CD8-positive, alpha-beta memory T cell (primary cell): ENCODE measurements around the gene GNA14. TPM values are rescaled to one million over a fixed set of nuclear protein-coding genes. Genes with fewer than 3 reads are reported as not detected.

Experiments used
- CTCF ChIA-PET: fragments of 350-600 bp; sonication (Branson Sonifier 250); formaldehyde crosslinking; loops from one replicate; lab custom pipeline; 2021; ENCODE audit warnings: antibody characterized with exemption; lab: Charles Lee
- POLR2A ChIA-PET: fragments of 350-600 bp; sonication (Branson Sonifier 250); formaldehyde crosslinking; loops from one replicate; lab custom pipeline; 2021; ENCODE audit warnings: antibody characterized with exemption; lab: Charles Lee
- DNase-seq, 5 donors: peaks; one replicate each; pipeline versions ENCODE4 v3.0.0 to v3.0.0-alpha.2; 2020 to 2022; ENCODE audit warnings: mixed read lengths in 1 of 5
- H3K27ac ChIP-seq: one replicate; pipeline ENCODE4 v1.7.0; 2013; ENCODE audit warnings: low read depth, mild to moderate bottlenecking, low read length, moderate library complexity
- H3K27me3 ChIP-seq: 2 replicates; pipeline ENCODE4 v1.7.0; 2013; ENCODE audit warnings: low read length, mild to moderate bottlenecking; ENCODE audit not compliant: insufficient read depth, poor library complexity, severe bottlenecking
- H3K36me3 ChIP-seq: 2 replicates; pipeline ENCODE4 v1.7.0; 2013; ENCODE audit warnings: mild to moderate bottlenecking, low read length, moderate library complexity; ENCODE audit not compliant: insufficient read depth
- H3K4me1 ChIP-seq: 2 replicates; pipeline ENCODE4 v1.7.0; 2013; ENCODE audit warnings: mild to moderate bottlenecking, low read length, moderate library complexity; ENCODE audit not compliant: insufficient read depth
- H3K4me3 ChIP-seq: 2 replicates; pipeline ENCODE4 v1.7.0; 2013; ENCODE audit warnings: mild to moderate bottlenecking, low read length
- H3K9me3 ChIP-seq: 2 replicates; pipeline ENCODE4 v1.7.0; 2013; ENCODE audit warnings: mild to moderate bottlenecking, low read length
- H3K27ac Mint-ChIP-seq, 8 donors: one replicate each; pipeline ENCODE4 v1.8.0; 2020 to 2021; ENCODE audit warnings: mixed read lengths in 8 of 8, mild to moderate bottlenecking in 6 of 8, inconsistent platforms in 3 of 8, moderate library complexity in 3 of 8
- H3K27me3 Mint-ChIP-seq, 2 donors: one replicate each; pipeline ENCODE4 v1.8.0; 2020 to 2021; ENCODE audit warnings: mixed read lengths in 2 of 2, mild to moderate bottlenecking in 1 of 2, moderate library complexity in 1 of 2
- H3K36me3 Mint-ChIP-seq, 3 donors: one replicate each; pipeline ENCODE4 v1.8.0; 2020 to 2021; ENCODE audit warnings: mixed read lengths in 3 of 3, inconsistent platforms in 1 of 3, mild to moderate bottlenecking in 1 of 3
- H3K4me1 Mint-ChIP-seq, 3 donors: one replicate each; pipeline ENCODE4 v1.8.0; 2020 to 2021; ENCODE audit warnings: mixed read lengths in 3 of 3, inconsistent platforms in 1 of 3, mild to moderate bottlenecking in 1 of 3
- H3K4me3 Mint-ChIP-seq, 7 donors: one replicate each; pipeline ENCODE4 v1.8.0; 2020 to 2021; ENCODE audit warnings: mixed read lengths in 7 of 7, mild to moderate bottlenecking in 6 of 7, moderate library complexity in 4 of 7, inconsistent platforms in 2 of 7
- H3K9me3 Mint-ChIP-seq, 5 donors: one replicate each; pipeline ENCODE4 v1.8.0; 2020 to 2022; ENCODE audit warnings: mixed read lengths in 5 of 5, mild to moderate bottlenecking in 3 of 5, moderate library complexity in 2 of 5, inconsistent platforms in 1 of 5
- polyA plus RNA-seq: library from polyadenylated mRNA; unstranded; fragments of 300-500 nt; fragmentation: Illumina TruSeq; gene quantifications from one replicate; pipeline ENCODE4 v1.2.3, GENCODE V29; 2021
- total RNA-seq, 2 experiments: library from RNA; stranded (reverse); gene quantifications; one replicate each; pipeline ENCODE4 v1.2.3, GENCODE V29; 2021

The GNA14 gene
- total and polyA plus RNA-seq, 3 experiments from 2014 or later: not detected

DNA sequence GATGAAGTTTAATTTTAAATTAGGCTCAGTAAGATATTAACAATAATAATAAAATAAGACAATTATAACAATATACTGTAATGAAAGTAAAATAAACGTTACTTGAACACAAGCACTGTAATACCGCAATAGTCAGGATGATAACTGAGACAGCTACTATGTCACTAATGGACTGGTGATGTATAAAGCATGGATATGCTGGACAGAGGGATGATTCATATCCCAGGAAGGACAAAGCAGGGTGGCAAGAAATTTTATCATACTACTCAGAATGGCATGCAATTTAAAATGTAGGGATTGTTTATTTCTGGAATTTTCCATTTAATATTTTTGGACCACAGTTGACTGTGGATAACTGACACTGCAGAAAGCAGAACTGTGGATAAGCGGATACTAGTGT, 273.9 kb downstream of the GNA14 start:
- Mint-ChIP-seq H3K27me3 (no peaks in the 10 kb centered on the region), H3K9me3 (peaks cover 0 to 5% (median 3%) of the 10 kb centered on the region in 5 donors), H3K36me3 (peaks cover 25 to 36% (median 29%) of the 10 kb centered on the region in 3 donors), H3K4me1 (no peaks in the 10 kb centered on the region), H3K27ac (no peak overlapping the region), H3K4me3 (no peak overlapping the region)
- H3K4me1 ChIP-seq: no peaks in the 10 kb centered on the region
- H3K27ac ChIP-seq: no peak overlapping the region
- POLR2A ChIA-PET: no interaction called here
- H3K27me3 ChIP-seq: no peaks in the 10 kb centered on the region
- CTCF ChIA-PET: no interaction called here
- DNase-seq: no peak
- peaks cover 12% of the 10 kb centered on the region for H3K36me3 ChIP-seq
- no peaks in the 10 kb centered on the region for H3K9me3 ChIP-seq
- H3K4me3 ChIP-seq: no peak overlapping the region
